OCI-LY1 (cell line): ENCODE data around the gene HES2.
"Not testable (repeated sequence)": the region's sequence is repeated elsewhere in the genome, so short reads cannot be mapped to it uniquely, and the experiment has no call there.

Experiments used
- H2AFZ ChIP-seq: fragments of 200-600 bp; sonication (generic), shearing (Covaris generic); 2 replicates; pipeline ENCODE4 v1.6.0; 2014; ENCODE audit warnings: antibody characterized with exemption, mild to moderate bottlenecking, low read length
- H3F3A ChIP-seq: fragments of 200-600 bp; sonication (generic), shearing (Covaris generic); 2 replicates; pipeline ENCODE4 v1.6.0; 2014; ENCODE audit warnings: mild to moderate bottlenecking, antibody characterized with exemption, low read length, moderate library complexity; ENCODE audit not compliant: insufficient read depth
- H3K27ac ChIP-seq: fragments of 200-600 bp; sonication (generic); 2 replicates; pipeline ENCODE4 v1.5.1; 2014; ENCODE audit warnings: low read length, mixed run types, mild to moderate bottlenecking, low read depth; ENCODE audit not compliant: poor library complexity, severe bottlenecking
- H3K27me3 ChIP-seq: fragments of 200-600 bp; sonication (generic); 2 replicates; pipeline ENCODE4 v1.6.0; 2014; ENCODE audit warnings: antibody characterized with exemption, mild to moderate bottlenecking, low read length, moderate library complexity; ENCODE audit not compliant: insufficient read depth
- H3K36me3 ChIP-seq: fragments of 200-600 bp; sonication (generic); 2 replicates; pipeline ENCODE4 v1.6.1; 2014; ENCODE audit warnings: mild to moderate bottlenecking, antibody characterized with exemption, low read length, moderate library complexity, mixed read lengths; ENCODE audit not compliant: insufficient read depth
- H3K4me1 ChIP-seq: fragments of 200-600 bp; sonication (generic); 2 replicates; pipeline ENCODE4 v1.5.1; 2014; ENCODE audit warnings: mild to moderate bottlenecking, low read length, moderate library complexity; ENCODE audit not compliant: insufficient read depth, severe bottlenecking
- H3K4me2 ChIP-seq: fragments of 200-600 bp; sonication (generic), shearing (Covaris generic); 2 replicates; pipeline ENCODE4 v1.6.1; 2014; ENCODE audit warnings: low read length
- H3K4me3 ChIP-seq: fragments of 200-600 bp; sonication (generic); 2 replicates; pipeline ENCODE4 v1.5.1; 2014; ENCODE audit warnings: low read length, low read depth, mild to moderate bottlenecking, mixed read lengths; ENCODE audit not compliant: poor library complexity, severe bottlenecking
- H3K79me2 ChIP-seq: fragments of 200-600 bp; shearing (Covaris generic); 2 replicates; pipeline ENCODE4 v1.6.1; 2016; ENCODE audit warnings: mixed run types, low read length, mixed read lengths; ENCODE audit not compliant: insufficient read depth
- H3K9ac ChIP-seq: fragments of 200-600 bp; sonication (generic), shearing (Covaris generic); 2 replicates; pipeline ENCODE4 v1.6.1; 2014; ENCODE audit warnings: mild to moderate bottlenecking, low read length, mixed read lengths
- H3K9me2 ChIP-seq: fragments of 200-600 bp; sonication (generic), shearing (Covaris generic); 2 replicates; pipeline ENCODE4 v1.6.1; 2014; ENCODE audit warnings: low read depth, mild to moderate bottlenecking, low read length, mixed read lengths
- H3K9me3 ChIP-seq: fragments of 200-600 bp; shearing (Covaris generic); 2 replicates; pipeline ENCODE4 v1.6.1; 2014; ENCODE audit warnings: low read length, mixed read lengths
- H4K20me1 ChIP-seq: fragments of 200-600 bp; sonication (generic), shearing (Covaris generic); 2 replicates; pipeline ENCODE4 v1.6.0; 2016; ENCODE audit warnings: mild to moderate bottlenecking, low read length; ENCODE audit not compliant: insufficient read depth
- CTCF ChIP-seq: fragments of 200-600 bp; sonication (generic), shearing (Covaris generic); IDR thresholded peaks from 2 replicates; pipeline ENCODE4 v1.5.1; 2017; ENCODE audit warnings: mild to moderate bottlenecking, antibody characterized with exemption, low read length, moderate library complexity, mixed read lengths
- EZH2 ChIP-seq: fragments of 200-600 bp; sonication (generic), shearing (Covaris generic); IDR thresholded peaks from 2 replicates; pipeline ENCODE4 v1.8.0; 2017; ENCODE audit warnings: borderline replicate concordance, mixed run types, mild to moderate bottlenecking, antibody characterized with exemption, low read length, moderate library complexity, mixed read lengths

HES2 gene

DNA sequence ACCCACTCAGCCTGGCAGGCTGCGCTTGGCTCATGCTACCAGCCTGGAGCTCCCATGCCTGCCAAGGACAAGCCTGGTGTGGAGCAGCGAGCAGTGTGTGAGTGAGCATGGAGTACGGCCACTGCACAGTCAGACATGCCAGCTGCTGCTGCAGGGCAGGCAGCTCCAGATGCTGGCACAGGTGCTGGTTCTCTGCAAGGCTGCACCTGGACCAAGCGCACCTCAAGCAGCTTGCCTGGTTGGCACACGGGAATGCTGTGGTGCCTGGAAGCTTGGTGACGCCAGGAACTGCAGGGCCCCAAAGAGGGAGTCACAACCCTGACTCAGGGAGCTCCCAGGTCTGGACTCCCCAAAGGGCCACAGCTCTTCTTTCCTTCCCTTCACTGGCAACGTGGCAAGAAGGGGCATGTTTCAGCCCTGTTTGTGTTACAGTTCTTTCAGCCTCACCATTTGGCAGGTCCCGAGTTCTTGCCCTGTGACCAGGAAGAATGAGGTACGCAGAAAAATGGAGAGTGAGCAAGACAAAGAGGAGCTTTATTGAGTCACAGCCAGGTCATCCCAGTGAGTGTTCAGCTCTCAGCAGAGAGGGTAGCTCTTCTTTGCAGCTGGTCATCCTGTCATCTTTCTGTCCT lies 52.2 kb downstream of the HES2 start:
- Histone ChIP-seq H3K36me3 (no peaks in the 10 kb centered on the region), H3K79me2 (no peaks in the 10 kb centered on the region), H3F3A (no peaks in the 10 kb centered on the region), H2AFZ (no peak overlapping the region), H3K27me3 (no peaks in the 10 kb centered on the region), H3K4me2 (no peak overlapping the region), H3K4me3 (no peak overlapping the region), H3K27ac (no peak overlapping the region), H3K9me3 (peaks cover 10% of the 10 kb centered on the region), H3K4me1 (no peaks in the 10 kb centered on the region), H4K20me1 (no peaks in the 10 kb centered on the region), H3K9me2 (no peaks in the 10 kb centered on the region), H3K9ac (no peak overlapping the region)
- TF ChIP-seq CTCF, result no peak

- Histone ChIP-seq H3K9me2 (no peaks in the 10 kb centered on the region), H3K27ac (no peak overlapping the region), H3K4me2 (no peak overlapping the region), H3K36me3 (no peaks in the 10 kb centered on the region; the same call in 1 of the 2 replicates), H2AFZ (no peak overlapping the region), H3K27me3 (no peaks in the 10 kb centered on the region), H3K4me3 (no peak overlapping the region), H4K20me1 (no peaks in the 10 kb centered on the region), H3F3A (no peaks in the 10 kb centered on the region), H3K9ac (no peak overlapping the region), H3K79me2 (no peaks in the 10 kb centered on the region), H3K9me3 (peaks cover 10% of the 10 kb centered on the region), H3K4me1 (no peaks in the 10 kb centered on the region)
- no peak for TF ChIP-seq EZH2
- TF ChIP-seq CTCF, result no peak
These were observed 54.7 kb downstream of the HES2 start for GRCh38 chr1:6365047-6365446.

- not testable (repeated sequence) for H3K4me1 ChIP-seq, H3K27ac ChIP-seq, H3K9me2 ChIP-seq, H3K27me3 ChIP-seq, H3K36me3 ChIP-seq, H3K4me3 ChIP-seq, H3K9me3 ChIP-seq, H3K4me2 ChIP-seq, H4K20me1 ChIP-seq, H3K79me2 ChIP-seq, H3F3A ChIP-seq, H3K9ac ChIP-seq, H2AFZ ChIP-seq
- peak; percentile 44 for TF ChIP-seq CTCF
These were observed 56.4 kb downstream of the HES2 start for GRCh38 chr1:6363085-6363884.
